Breast epithelium (tissue), 4 donors: ENCODE data around the gene FOLR1. TPM values are rescaled to one million over a fixed set of nuclear protein-coding genes. Genes with fewer than 3 reads are reported as not detected.

Experiments
- DNase-seq, 2 donors: peaks; one replicate each; pipeline ENCODE4 v3.0.0-alpha.2; 2019; ENCODE audit warnings: low spot score in 2 of 2
- H3K27ac ChIP-seq, 2 donors: fragments of 200-600 bp; sonication (generic) in 1 of 2; one replicate each; pipeline ENCODE4 v1.5.1; 2016 to 2019; ENCODE audit warnings: mild to moderate bottlenecking in 1 of 2
- H3K27me3 ChIP-seq, 2 donors: fragments of 200-600 bp; sonication (generic) in 1 of 2; one replicate each; pipeline versions ENCODE4 v1.5.1 to v1.6.0; 2017 to 2019; ENCODE audit warnings: control low read depth in 1 of 2, mild to moderate bottlenecking in 1 of 2
- H3K36me3 ChIP-seq: fragments of 200-600 bp; one replicate; pipeline ENCODE4 v1.5.1; 2019
- H3K4me1 ChIP-seq, 2 donors: fragments of 200-600 bp; sonication (generic); one replicate each; pipeline ENCODE4 v1.5.1; 2016 to 2019; ENCODE audit warnings: control low read depth in 1 of 2
- H3K4me3 ChIP-seq, 3 donors: fragments of 200-600 bp; sonication (generic); 1 replicate in 2 of 3; 2 replicates in 1 of 3; pipeline ENCODE4 v1.5.1; 2016 to 2019; ENCODE audit warnings: mild to moderate bottlenecking in 3 of 3, moderate library complexity in 2 of 3
- H3K9me3 ChIP-seq, 2 donors: fragments of 200-600 bp; sonication (generic) in 1 of 2; one replicate each; pipeline ENCODE4 v1.5.1; 2016 to 2019; ENCODE audit warnings: control low read depth in 1 of 2
- POLR2A ChIP-seq: fragments of 450-650 bp; IDR thresholded peaks from one replicate; pipeline ENCODE4 v1.6.1; 2016; ENCODE audit warnings: antibody characterized with exemption, mild to moderate bottlenecking, moderate library complexity
- POLR2AphosphoS5 ChIP-seq, 3 donors: sonication (generic); formaldehyde crosslinking; IDR thresholded peaks; one replicate each; pipeline ENCODE4 v1.6.1; 2017; ENCODE audit warnings: antibody characterized with exemption in 3 of 3
- intact Hi-C: fragments of 100-400 bp; cut with DNase I; formaldehyde crosslinking; loops from one replicate; pipeline ENCODE4 v1.15.1; 2023; ENCODE audit warnings: low total_unique reads
- total RNA-seq, 3 donors: library from RNA; depleted of rRNA; stranded (reverse); fragments of >200 nt; gene quantifications; one replicate each; pipeline ENCODE4 v1.1.0, GENCODE V29; 2016
- TF ChIP-seq, protein P1 (sequence below), 3 donors: fragments of 450-650 bp; IDR thresholded peaks; one replicate each; pipeline ENCODE4 v1.5.1; 2016 to 2017; ENCODE audit warnings: antibody characterized with exemption in 3 of 3, mild to moderate bottlenecking in 3 of 3, moderate library complexity in 3 of 3

The FOLR1 gene
- total RNA-seq, 3 donors from 2014 or later = 11.8 to 45.2 TPM; not detected in 1

GRCh38 chr11:72235351-72236057 is 43.6 kb downstream of the FOLR1 start:
- intact Hi-C loops = no loop called here

DNA sequence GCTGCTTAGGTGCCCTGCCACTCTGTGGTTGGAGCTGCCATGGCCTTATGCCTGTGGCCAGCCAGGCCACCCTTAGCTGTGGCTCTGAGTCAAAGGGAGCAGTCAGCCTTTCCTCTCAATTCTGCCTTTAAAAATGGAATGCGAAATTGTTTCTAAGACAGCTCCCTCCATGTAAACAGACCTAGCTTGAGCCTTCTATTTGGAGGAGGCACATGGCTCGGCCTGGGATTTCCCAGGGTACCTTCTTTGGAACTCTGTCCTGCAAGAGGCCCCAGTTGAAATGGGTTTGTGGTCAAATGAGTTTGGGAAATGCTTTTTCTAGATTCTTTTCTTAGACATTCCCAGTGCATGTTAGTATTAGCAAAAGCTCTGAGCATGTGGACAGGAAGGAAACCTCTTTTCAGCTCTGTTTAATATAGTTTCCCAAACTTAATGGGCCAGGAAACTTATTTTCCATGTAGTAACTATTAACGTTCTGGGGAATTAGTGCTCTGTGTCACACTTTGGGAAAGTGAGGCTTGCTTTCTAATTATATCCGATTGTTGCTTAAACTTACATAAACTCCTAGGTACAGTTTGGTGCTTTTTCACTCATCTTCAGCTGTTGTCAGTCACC is 44.2 kb downstream of the FOLR1 start:
- peak in 1 of 2 donors; percentile 9 for DNase-seq
- H3K4me1 ChIP-seq = peaks cover 0 to 11% of the 10 kb centered on the region in 2 donors
- peak overlapping the region in 1 of 2 donors; percentile 1 for H3K27ac ChIP-seq
- H3K36me3 ChIP-seq = no peaks in the 10 kb centered on the region
- H3K4me3 ChIP-seq = no peak overlapping the region
- intact Hi-C loops = no loop called here
- peaks cover 0 to 3% of the 10 kb centered on the region in 2 donors for H3K27me3 ChIP-seq
- TF ChIP-seq POLR2A (no peak), POLR2AphosphoS5 (IDR thresholded peaks at IDR 0.05) (no peak)
- TF ChIP-seq, protein P1, sequence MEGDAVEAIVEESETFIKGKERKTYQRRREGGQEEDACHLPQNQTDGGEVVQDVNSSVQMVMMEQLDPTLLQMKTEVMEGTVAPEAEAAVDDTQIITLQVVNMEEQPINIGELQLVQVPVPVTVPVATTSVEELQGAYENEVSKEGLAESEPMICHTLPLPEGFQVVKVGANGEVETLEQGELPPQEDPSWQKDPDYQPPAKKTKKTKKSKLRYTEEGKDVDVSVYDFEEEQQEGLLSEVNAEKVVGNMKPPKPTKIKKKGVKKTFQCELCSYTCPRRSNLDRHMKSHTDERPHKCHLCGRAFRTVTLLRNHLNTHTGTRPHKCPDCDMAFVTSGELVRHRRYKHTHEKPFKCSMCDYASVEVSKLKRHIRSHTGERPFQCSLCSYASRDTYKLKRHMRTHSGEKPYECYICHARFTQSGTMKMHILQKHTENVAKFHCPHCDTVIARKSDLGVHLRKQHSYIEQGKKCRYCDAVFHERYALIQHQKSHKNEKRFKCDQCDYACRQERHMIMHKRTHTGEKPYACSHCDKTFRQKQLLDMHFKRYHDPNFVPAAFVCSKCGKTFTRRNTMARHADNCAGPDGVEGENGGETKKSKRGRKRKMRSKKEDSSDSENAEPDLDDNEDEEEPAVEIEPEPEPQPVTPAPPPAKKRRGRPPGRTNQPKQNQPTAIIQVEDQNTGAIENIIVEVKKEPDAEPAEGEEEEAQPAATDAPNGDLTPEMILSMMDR (IDR thresholded peaks at IDR 0.05) = no peak
- no peaks in the 10 kb centered on the region for H3K9me3 ChIP-seq

More at GRCh38 chr11:72235351-72236057, 43.6 kb downstream of the FOLR1 start:
- no peaks in the 10 kb centered on the region for H3K9me3 ChIP-seq
- TF ChIP-seq, protein P1 (IDR thresholded peaks at IDR 0.05) = no peak
- TF ChIP-seq POLR2AphosphoS5 (IDR thresholded peaks at IDR 0.05) (no peak), POLR2A (no peak)
- no peaks in the 10 kb centered on the region for H3K27me3 ChIP-seq
- H3K27ac ChIP-seq = peak overlapping the region in 1 of 2 donors; percentile 1
- no peak overlapping the region for H3K4me3 ChIP-seq
- H3K36me3 ChIP-seq = peaks cover 2% of the 10 kb centered on the region
- H3K4me1 ChIP-seq = peaks cover 0 to 11% of the 10 kb centered on the region in 2 donors
- DNase-seq = no peak

GRCh38 chr11:72236774-72237111 is 44.8 kb downstream of the FOLR1 start:
- no peak overlapping the region for H3K27ac ChIP-seq

DNA sequence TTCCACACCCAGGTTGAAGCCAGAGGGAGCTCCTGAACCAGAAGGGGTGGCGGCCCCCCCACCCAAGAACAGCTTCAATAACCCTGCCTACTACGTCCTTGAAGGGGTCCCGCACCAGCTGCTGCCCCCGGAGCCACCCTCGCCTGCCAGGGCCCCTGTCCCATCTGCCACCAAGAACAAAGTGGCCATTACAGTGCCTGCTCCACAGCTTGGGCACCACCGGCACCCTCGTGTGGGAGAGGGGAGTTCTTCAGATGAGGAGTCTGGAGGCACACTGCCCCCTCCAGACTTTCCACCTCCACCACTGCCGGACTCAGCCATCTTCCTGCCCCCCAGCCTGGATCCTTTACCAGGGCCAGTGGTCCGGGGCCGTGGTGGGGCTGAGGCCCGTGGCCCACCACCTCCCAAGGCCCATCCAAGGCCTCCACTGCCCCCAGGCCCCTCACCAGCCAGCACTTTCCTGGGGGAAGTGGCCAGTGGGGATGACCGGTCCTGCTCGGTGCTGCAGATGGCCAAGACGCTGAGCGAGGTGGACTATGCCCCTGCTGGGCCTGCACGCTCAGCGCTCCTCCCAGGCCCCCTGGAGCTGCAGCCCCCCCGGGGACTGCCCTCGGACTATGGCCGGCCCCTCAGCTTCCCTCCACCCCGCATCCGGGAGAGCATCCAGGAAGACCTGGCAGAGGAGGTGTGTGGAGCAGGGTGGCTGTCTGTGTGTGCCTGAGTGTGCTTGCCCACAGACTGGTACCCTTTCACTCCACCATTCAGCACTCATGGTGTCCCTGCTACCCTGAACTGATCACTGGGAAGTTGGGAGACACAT is 45.4 kb downstream of the FOLR1 start:
- Histone ChIP-seq H3K36me3 (no peaks in the 10 kb centered on the region), H3K27me3 (peaks cover 0 to 3% of the 10 kb centered on the region in 2 donors), H3K9me3 (no peaks in the 10 kb centered on the region), H3K4me1 (peaks cover 0 to 11% of the 10 kb centered on the region in 2 donors), H3K4me3 (no peak overlapping the region), H3K27ac (peak overlapping the region in 1 of 2 donors; percentile 43)
- DNase-seq = no peak
- intact Hi-C loops = no loop called here
- TF ChIP-seq POLR2A (no peak), POLR2AphosphoS5 (IDR thresholded peaks at IDR 0.05) (no peak)
- TF ChIP-seq, protein P1 (IDR thresholded peaks at IDR 0.05) = no peak

More at GRCh38 chr11:72236774-72237111, 44.8 kb downstream of the FOLR1 start:
- intact Hi-C loops = no loop called here
- no peak for DNase-seq
- no peaks in the 10 kb centered on the region for H3K36me3 ChIP-seq
- peaks cover 0 to 3% of the 10 kb centered on the region in 2 donors for H3K27me3 ChIP-seq
- H3K4me1 ChIP-seq = peaks cover 0 to 11% of the 10 kb centered on the region in 2 donors
- no peak overlapping the region for H3K4me3 ChIP-seq
- no peaks in the 10 kb centered on the region for H3K9me3 ChIP-seq
- TF ChIP-seq, protein P1 (IDR thresholded peaks at IDR 0.05) = no peak
- TF ChIP-seq POLR2A (no peak), POLR2AphosphoS5 (IDR thresholded peaks at IDR 0.05) (no peak)
